ENCODE data around the gene SHROOM3. TPM values are rescaled to one million over a fixed set of nuclear protein-coding genes. Genes with fewer than 3 reads are reported as not detected.

SHROOM3 gene
- total RNA-seq, 1 donor from 2014 or later = 192 TPM

DNA sequence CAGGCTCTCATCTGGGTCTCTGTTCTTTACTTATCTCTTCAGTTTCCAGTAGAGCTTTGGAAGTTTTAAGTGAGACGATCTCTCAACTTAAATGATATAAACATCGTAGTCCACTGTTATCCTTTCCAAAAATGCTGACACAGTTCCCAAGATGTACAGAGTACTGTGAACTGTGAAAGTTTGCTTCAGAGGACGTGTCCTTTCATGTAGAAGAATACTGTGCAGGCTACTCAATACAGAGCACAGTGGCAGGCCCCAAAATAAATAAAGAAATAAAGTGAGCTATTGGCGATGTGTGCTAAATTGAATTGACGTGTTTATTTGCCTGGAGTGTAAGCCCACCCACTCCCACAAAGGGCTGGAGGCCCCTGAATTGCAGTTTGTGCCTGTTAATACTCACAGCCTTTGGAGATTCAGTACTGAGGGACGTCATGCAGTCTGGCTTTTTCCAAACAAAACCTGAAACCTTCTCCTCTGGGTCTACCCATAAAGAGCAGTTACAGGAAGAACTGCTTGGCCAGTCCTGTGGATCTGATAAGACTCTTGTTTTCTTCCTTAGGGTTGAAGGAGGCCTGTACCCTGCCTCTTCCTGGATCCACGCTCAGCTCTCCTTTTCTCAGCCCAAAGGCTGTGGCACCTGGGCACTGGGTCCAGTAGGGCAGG, 396.8 kb downstream of the SHROOM3 start:
- DNase-seq (ENCODE audit: low spot score in 2 of 2) = no peak
- Histone ChIP-seq H3K4me3 (no peak overlapping the region), H3K9me3 (no peaks in the 10 kb centered on the region), H3K27me3 (no peaks in the 10 kb centered on the region), H3K27ac (peak overlapping the region; percentile 73 to 84), H3K36me3 (no peaks in the 10 kb centered on the region), H3K4me1 (peaks cover 3 to 21% of the 10 kb centered on the region in 2 donors)
- intact Hi-C loops (cut with DNase I) = loop anchor here (2.0 to 5.0 kb wide), 4 partner anchors 23 to 170 kb away; partner anchors contain the start of genes SEPTIN11 and SOWAHB
- TF ChIP-seq, protein P1, sequence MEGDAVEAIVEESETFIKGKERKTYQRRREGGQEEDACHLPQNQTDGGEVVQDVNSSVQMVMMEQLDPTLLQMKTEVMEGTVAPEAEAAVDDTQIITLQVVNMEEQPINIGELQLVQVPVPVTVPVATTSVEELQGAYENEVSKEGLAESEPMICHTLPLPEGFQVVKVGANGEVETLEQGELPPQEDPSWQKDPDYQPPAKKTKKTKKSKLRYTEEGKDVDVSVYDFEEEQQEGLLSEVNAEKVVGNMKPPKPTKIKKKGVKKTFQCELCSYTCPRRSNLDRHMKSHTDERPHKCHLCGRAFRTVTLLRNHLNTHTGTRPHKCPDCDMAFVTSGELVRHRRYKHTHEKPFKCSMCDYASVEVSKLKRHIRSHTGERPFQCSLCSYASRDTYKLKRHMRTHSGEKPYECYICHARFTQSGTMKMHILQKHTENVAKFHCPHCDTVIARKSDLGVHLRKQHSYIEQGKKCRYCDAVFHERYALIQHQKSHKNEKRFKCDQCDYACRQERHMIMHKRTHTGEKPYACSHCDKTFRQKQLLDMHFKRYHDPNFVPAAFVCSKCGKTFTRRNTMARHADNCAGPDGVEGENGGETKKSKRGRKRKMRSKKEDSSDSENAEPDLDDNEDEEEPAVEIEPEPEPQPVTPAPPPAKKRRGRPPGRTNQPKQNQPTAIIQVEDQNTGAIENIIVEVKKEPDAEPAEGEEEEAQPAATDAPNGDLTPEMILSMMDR (IDR thresholded peaks at IDR 0.05) = no peak

Other genes starting within 250 kb of the SHROOM3 start
- 94.1 TPM for gene SCARB2, start 221.4 kb upstream of the SHROOM3 start, total RNA-seq
- gene FAM47E, start 183.5 kb upstream of the SHROOM3 start, total RNA-seq = not detected
- 19.9 TPM for gene STBD1, start 128.5 kb upstream of the SHROOM3 start, total RNA-seq
- 1.1 TPM for gene CCDC158, start 14.1 kb upstream of the SHROOM3 start, total RNA-seq

All from ascending aorta (tissue), 2 donors.